CD4-positive, alpha-beta T cell treated with Interleukin-4 for 4 hours (primary cell): ENCODE data around the gene ID3.
A peak's percentile ranks its signal among the peaks of the same experiment; 100 is the strongest.

ENCODE experiments used
- DNase-seq: peaks from one replicate; pipeline ENCODE4 v3.0.0-alpha.2; 2020

The ID3 gene

GRCh38 chr1:23525558-23526250 lies 33.6 kb downstream of the ID3 start:
- peak; percentile 42 for DNase-seq

GRCh38 chr1:23524716-23525401 lies 34.4 kb downstream of the ID3 start:
- DNase-seq, result peak; percentile 57

DNA sequence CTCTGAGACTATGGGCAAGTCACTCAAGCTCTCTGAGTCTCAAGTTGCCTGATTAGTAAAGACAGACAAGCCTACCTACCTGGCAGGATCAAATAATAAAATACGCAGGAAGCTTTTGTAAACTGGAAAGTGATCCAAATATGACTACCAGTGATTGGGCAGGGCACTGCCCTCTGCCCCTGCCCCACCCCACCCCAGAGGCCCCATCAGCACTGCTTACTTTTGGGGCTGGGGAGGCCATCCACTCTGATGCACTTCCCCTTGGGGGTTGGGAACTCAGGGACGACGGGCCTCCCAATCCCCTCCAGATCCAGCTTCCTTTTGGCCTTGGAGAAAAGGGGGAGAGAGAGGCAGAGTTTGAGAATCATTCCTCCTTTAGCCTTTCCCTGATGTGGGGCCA lies 35.1 kb downstream of the ID3 start:
- DNase-seq, result no peak

DNA sequence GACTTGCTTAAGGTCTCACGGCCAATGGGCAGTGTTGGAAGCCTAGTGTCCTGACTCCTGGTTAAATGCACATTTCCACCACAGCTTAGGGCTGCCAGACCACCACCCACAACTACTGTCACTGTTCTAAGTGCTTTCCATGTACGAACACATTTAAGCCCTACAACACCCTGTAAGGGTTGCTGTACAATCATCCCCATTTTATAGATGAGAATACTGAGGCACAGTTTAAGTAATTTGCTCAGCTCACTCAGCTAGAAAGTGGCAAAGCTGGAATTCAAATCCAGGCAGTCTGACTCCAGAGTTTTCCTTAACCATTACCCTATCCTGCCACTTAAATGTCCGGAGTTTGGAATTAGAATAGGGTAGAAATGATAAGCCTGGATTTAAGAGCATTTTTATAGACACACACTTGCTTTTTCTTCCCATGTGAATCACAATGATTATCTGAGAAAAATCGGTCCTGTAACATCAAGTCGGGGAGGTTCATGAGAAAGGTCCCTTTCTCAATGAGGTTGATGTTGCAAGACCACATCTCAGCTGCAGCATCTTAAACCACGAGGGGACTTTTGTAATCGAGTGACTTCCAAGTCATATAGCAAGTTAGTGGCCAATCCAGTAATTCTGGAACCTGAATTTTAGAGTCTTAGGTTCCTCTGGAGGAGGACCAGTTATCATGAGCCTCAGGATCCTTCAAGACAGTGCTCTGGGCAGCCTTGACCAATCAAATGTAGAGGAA lies 36.9 kb downstream of the ID3 start:
- DNase-seq, result no peak

DNA sequence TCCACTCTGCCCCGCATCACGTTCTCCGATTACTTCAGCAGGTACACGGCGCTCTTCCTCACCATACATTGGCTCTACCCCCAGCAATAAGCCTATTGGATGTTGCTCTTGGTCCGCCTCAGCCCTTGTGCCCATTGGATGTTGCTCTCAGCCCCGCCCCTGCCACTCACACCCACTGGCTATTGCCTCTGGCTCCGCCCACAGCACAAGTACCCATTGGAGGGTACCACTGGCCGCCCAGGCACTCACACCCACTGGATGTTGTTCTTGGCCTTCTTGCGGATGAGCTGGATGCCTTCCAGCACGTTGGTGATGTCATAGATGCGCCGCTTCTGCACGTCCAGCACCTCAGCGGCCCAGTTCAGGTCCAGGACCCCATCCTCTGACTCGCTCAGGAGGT lies 37.7 kb downstream of the ID3 start:
- DNase-seq, result no peak

DNA sequence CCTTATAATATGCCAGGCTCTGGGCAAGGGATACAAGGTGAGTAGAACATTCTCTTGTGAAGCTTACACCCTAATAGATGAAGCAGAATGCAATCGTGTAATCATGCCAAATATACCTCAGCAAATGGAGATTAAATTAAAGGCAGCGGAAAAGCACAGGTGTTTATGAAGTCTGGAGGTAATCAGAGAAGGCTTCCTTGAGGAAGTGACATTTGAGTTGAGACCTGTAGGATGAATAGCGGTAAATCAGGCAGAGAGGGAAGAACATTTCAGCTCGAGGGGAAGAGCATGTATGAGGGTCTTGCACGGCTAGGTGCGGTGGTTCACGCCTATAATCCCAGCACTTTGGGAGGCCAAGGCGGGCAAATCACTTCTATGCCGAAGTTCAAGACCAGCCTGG lies 41.7 kb downstream of the ID3 start:
- DNase-seq, result no peak

- no peak for DNase-seq
These were observed 43.4 kb downstream of the ID3 start for GRCh38 chr1:23515905-23516304.

DNA sequence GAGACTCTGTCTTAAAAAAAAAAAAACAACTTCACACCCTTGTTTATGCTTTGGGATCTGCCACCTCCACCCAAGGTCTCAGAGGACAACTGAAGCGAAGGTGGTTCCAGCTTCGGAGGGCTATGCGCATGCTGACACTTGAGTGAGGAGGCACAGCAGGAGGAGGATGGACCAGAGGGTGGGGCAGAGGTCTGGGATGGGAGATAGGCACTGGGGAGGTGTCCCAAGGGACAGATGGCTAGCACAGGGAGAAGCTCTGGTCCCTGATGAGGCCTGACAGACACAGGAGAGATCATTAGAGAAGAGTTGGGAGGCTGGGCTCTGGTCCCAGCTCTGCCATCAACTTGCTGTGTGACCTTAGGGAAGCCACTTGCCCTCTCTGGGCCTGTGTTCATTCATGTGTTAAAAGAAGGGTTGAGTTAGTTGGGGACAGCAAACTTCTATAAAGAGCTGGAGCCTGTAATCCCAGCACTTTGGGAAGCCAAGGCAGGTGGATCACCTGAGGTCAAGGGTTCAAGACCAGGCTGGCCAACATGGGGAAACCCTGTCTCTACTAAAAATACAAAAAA lies 45.1 kb downstream of the ID3 start:
- no peak for DNase-seq

DNA sequence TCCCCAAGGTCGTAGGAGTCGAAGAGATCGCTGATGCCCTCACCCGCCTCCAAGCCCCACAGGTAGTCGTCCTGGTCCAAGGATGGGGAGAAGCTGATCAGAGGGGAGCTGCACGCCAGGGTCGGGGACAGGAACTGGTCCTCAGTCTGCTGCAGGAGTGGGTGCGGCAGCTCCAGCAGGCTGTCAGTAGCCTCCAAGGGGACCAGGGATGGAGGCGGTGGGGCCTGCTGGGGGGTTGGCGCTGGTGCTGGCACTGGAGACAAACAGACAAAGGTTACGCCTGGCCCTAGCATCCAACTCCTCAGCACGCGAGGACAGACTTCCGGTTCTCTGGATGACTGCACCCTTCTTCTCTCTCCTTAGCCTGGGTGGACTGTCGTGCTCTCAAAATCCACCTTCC lies 49.4 kb downstream of the ID3 start:
- no peak for DNase-seq
